AG08396 (cell line): ENCODE results near the gene UBTD2.
A peak's percentile ranks its signal among the peaks of the same experiment; 100 is the strongest.

ENCODE experiments used
- DNase-seq: peaks from one replicate; pipeline ENCODE4 v3.0.0; 2012; ENCODE audit warnings: low spot score, mixed read lengths

UBTD2 gene

GRCh38 chr5:172171118-172171517 lies 112.4 kb downstream of the UBTD2 start:
- DNase-seq = no peak

GRCh38 chr5:172170251-172170701 lies 113.3 kb downstream of the UBTD2 start:
- DNase-seq = no peak

GRCh38 chr5:172169216-172169615 lies 114.3 kb downstream of the UBTD2 start:
- no peak for DNase-seq

GRCh38 chr5:172168311-172168710 lies 115.3 kb downstream of the UBTD2 start:
- DNase-seq = no peak

- no peak for DNase-seq
Measured at GRCh38 chr5:172167895-172168294, 115.7 kb downstream of the UBTD2 start.

GRCh38 chr5:172166030-172166826 lies 117.3 kb downstream of the UBTD2 start:
- no peak for DNase-seq

GRCh38 chr5:172165465-172165864 lies 118.1 kb downstream of the UBTD2 start:
- DNase-seq = no peak

- DNase-seq = peak; percentile 42
Measured at GRCh38 chr5:172164769-172165212, 118.8 kb downstream of the UBTD2 start.

GRCh38 chr5:172163346-172163745 lies 120.2 kb downstream of the UBTD2 start:
- DNase-seq = peak; percentile 32

- no peak for DNase-seq
Measured at GRCh38 chr5:172162987-172163343, 120.6 kb downstream of the UBTD2 start.

- no peak for DNase-seq
Measured at GRCh38 chr5:172162323-172162986, 121.1 kb downstream of the UBTD2 start.

GRCh38 chr5:172160506-172160905 lies 123.1 kb downstream of the UBTD2 start:
- DNase-seq = no peak
